H1 (cell line): Measurements from ENCODE around the gene MCM8. TPM values are rescaled to one million over a fixed set of nuclear protein-coding genes. Genes with fewer than 3 reads are reported as not detected.

Source experiments
- CREB1 ChIP-seq: IDR thresholded peaks from 2 replicates; pipeline ENCODE4 v1.6.1; 2012; ENCODE audit warnings: inconsistent platforms
- EZH2 ChIP-seq: fragments of 200-600 bp; sonication (generic); IDR thresholded peaks from 2 replicates; pipeline ENCODE4 v1.7.1; 2012; ENCODE audit warnings: low read depth, mild to moderate bottlenecking, moderate library complexity, low read length, inconsistent platforms; ENCODE audit not compliant: severe bottlenecking
- FOSL1 ChIP-seq: IDR thresholded peaks from 2 replicates; pipeline ENCODE4 v1.6.1; 2011; ENCODE audit warnings: mild to moderate bottlenecking, low read depth, low read length, moderate library complexity; ENCODE audit not compliant: insufficient read depth
- JUN ChIP-seq: IDR thresholded peaks from 2 replicates; pipeline ENCODE4 v1.6.1; 2011; ENCODE audit warnings: low read depth, mild to moderate bottlenecking, improper control_type of control experiment, low read length
- RAD21 ChIP-seq, 2 experiments: IDR thresholded peaks in 1 of 2; conservative IDR thresholded peaks in 1 of 2; 2 replicates each; pipeline ENCODE4 v1.6.1; 2011; ENCODE audit warnings: low read depth in 2 of 2, low read length in 2 of 2, improper control_type of control experiment in 1 of 2, inconsistent platforms in 1 of 2, mild to moderate bottlenecking in 1 of 2, moderate library complexity in 1 of 2
- RBBP5 ChIP-seq: IDR thresholded peaks from 2 replicates; pipeline ENCODE4 v1.7.1; 2012; ENCODE audit warnings: low read depth, mild to moderate bottlenecking, inconsistent platforms, low read length, moderate library complexity, borderline replicate concordance
- YY1 ChIP-seq: IDR thresholded peaks from 2 replicates; pipeline ENCODE4 v1.6.1; 2011; ENCODE audit warnings: low read depth, mild to moderate bottlenecking, low read length
- polyA plus RNA-seq, 7 experiments: library from polyadenylated mRNA; depleted of rRNA in 3 of 7; stranded (reverse) in 5 of 7; unstranded in 2 of 7; fragments of >200 nt in 5 of 7; fragments of 200-250 nt in 2 of 7; gene quantifications; 1 replicate in 5 of 7; 2 replicates in 1 of 7; 4 replicates in 1 of 7; pipeline versions ENCODE4 v1.2.1 to v1.2.3, GENCODE V29; 2011 to 2013; ENCODE audit warnings: missing spikeins in 2 of 7, mixed read lengths in 2 of 7
- total RNA-seq: library from RNA; stranded (reverse); fragmentation: NEBNext Ultra II Directional; extraction: Animal tissue kit (Norgen Biotek cat#: 25700); gene quantifications from 2 replicates; pipeline ENCODE4 v1.2.1, GENCODE V29; 2021

Gene MCM8
- total and polyA plus RNA-seq, 2 of the 8 experiments (the other 6 are each of a cell fraction or from before 2014, with no cell fraction given), result 7.1 to 31.9 TPM

- TF ChIP-seq EZH2 (no peak), FOSL1 (no peak), RBBP5 (no peak), YY1 (no peak), JUN (no peak), CREB1 (no peak), RAD21 (IDR thresholded peaks at IDR 0.05 in 1 of 2, conservative IDR thresholded peaks at IDR 0.05 in 1 of 2; ENCODE audit: low read depth in 2 of 2, low read length in 2 of 2) (no peak)
These were observed 56.7 kb downstream of the MCM8 start (continued) for GRCh38 chr20:6007094-6007528.
